ENCODE results near the gene RANBP1. TPM values are rescaled to one million over a fixed set of nuclear protein-coding genes. Genes with fewer than 3 reads are reported as not detected.

RANBP1 gene
- total RNA-seq, 4 donors from 2014 or later = 135 to 238 (median 176) TPM

DNA sequence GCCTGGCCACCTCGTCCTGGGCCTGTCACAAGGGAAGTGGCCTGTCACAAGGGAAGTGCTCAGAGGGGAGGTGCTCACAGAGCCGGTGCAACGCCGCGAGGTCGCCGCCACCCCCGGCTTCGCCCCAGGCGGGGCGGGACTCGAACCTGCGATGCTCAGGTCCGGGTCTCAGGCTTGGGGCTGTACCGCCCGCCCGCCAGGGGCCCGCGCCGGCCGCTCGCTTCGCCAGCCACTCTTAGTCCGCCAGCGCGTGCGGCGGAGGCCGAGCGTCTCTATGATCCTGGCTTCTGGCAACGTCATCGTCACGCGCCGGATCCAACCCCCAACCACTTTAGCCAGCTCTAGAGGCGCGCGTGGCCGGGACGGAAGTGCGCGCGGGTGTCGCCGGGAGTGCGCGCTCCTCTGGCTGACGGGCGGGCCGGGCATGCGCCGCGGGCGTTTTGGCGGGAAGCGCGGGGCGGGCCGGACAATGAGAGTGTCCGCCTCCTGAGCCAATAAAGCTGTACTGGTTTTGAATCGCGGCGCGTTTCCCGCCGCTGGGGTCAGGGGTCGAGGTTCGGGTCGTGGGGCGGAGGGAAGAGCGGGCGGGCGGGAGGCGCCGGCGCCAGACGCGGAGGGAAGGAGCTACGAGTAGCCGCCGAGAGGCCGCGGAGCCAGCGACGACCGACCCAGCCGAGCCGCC is 1.2 kb downstream of the RANBP1 start, which contains the start of gene TRMT2A:
Gene TRMT2A (minus strand): TSS at position 276 of the 682 bp plus-strand sequence. CDS start 320 bp downstream, outside the sequence.
- Histone ChIP-seq H3K4me3 (peak within 1 kb of the TSS; percentile 84 to 98 (median 96)), H3K27me3 (no peaks in the 10 kb centered on the region), H3K4me1 (peaks cover 0 to 85% (median 29%) of the 10 kb centered on the region in 4 donors), H3K36me3 (peaks cover 0 to 71% (median 5%) of the 10 kb centered on the region in 3 donors), H3K9me3 (no peaks in the 10 kb centered on the region), H3K27ac (peak within 1 kb of the TSS; percentile 86 to 94 (median 92))
- DNase-seq (ENCODE audit: low spot score in 2 of 2) = peak; percentile 98
- 0 to 1% methylated on average over 9 to 74 of the region's 88 CpGs for WGBS, 2 donors
- TF ChIP-seq EP300 (IDR thresholded peaks at IDR 0.05) = peak; percentile 34 to 89
- TF ChIP-seq POLR2A (IDR thresholded peaks at IDR 0.05) = peak in 1 of 2 donors; percentile 34
- TF ChIP-seq, protein P1, sequence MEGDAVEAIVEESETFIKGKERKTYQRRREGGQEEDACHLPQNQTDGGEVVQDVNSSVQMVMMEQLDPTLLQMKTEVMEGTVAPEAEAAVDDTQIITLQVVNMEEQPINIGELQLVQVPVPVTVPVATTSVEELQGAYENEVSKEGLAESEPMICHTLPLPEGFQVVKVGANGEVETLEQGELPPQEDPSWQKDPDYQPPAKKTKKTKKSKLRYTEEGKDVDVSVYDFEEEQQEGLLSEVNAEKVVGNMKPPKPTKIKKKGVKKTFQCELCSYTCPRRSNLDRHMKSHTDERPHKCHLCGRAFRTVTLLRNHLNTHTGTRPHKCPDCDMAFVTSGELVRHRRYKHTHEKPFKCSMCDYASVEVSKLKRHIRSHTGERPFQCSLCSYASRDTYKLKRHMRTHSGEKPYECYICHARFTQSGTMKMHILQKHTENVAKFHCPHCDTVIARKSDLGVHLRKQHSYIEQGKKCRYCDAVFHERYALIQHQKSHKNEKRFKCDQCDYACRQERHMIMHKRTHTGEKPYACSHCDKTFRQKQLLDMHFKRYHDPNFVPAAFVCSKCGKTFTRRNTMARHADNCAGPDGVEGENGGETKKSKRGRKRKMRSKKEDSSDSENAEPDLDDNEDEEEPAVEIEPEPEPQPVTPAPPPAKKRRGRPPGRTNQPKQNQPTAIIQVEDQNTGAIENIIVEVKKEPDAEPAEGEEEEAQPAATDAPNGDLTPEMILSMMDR (IDR thresholded peaks at IDR 0.05) = peak in 3 of 5 experiments; percentile 3 to 59 (median 37)

DNA sequence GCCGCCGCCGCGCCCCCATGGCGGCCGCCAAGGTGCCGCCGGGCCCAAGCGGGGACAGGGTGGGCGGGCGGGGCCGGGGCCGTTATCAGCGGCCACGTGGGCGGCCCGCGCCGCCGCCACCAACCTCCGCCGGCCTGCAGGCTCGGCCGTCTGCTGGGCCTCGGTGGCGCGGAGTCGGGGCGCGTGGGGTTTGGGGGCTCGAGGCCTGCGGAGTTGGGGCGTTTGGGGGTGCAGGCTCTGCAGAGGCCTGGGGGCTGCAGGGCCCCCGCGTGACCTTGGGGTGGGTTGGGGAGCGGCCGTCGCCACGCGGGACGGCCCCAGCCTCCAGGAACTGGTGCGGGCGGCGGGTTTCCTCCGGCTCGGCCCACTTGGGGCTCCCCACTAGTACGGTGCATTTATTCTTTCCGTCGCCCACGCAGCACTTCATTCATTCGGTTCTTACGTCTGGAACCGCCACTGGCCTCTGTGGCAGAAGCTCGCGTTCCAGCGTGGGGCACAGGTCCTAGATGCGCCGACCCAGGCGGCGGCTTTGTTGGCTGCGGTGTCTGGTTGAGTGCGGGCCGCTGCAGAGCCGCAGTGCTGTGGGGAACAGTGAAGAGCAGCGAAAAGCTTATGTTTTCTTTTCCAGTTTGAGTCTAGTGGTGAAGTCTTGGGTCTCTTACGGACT is 1.9 kb downstream of the RANBP1 start:
- DNase-seq (ENCODE audit: low spot score in 2 of 2) = no peak
- Histone ChIP-seq H3K4me1 (peaks cover 0 to 82% (median 24%) of the 10 kb centered on the region in 4 donors), H3K4me3 (peak overlapping the region; percentile 84 to 98 (median 96)), H3K27me3 (no peaks in the 10 kb centered on the region), H3K9me3 (no peaks in the 10 kb centered on the region), H3K27ac (peak overlapping the region; percentile 6 to 92 (median 80)), H3K36me3 (peaks cover 0 to 68% (median 5%) of the 10 kb centered on the region in 3 donors)
- TF ChIP-seq, protein P1 (IDR thresholded peaks at IDR 0.05) = no peak
- no peak for TF ChIP-seq EP300 (IDR thresholded peaks at IDR 0.05)
- TF ChIP-seq POLR2A (IDR thresholded peaks at IDR 0.05) = no peak
- 0 to 2% methylated on average over 19 to 42 of the region's 66 CpGs for WGBS, 2 donors

DNA sequence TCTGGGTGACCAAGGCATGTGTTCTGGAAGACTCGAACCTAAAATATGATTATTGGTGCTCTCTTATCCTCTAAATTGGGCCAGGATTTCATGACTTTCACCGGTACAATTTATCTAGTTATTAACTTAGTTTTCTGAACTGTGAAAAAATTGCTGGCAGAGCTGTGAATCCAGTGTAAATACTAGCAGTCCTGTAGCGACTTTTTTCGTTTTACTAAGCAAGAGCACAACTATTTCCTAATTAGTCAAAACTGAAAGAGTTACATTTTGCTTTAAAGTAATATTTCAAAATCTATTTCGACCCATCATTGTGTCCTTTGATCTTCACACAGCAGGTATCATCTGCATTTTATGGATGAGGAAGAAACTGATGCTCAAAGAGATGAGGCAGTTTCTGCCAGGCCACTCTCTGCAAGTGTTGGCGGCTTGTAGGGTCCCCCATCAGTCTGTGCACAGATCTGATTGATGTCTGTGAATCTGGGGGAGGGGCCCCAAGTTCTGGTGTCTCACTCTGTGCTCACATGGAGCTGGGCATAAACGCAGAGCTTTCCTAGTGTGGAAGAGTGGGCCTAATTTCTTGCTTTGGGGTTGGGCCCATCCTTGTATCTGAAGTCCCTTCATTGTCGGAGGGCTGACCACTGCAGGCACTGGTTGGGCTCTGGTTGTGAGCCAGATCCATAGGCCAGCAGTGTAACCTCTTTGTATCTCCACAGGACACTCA is 2.6 kb downstream of the RANBP1 start:
- 8 to 11% methylated on average over 8 of the region's 8 CpGs for WGBS, 2 donors
- Histone ChIP-seq H3K9me3 (no peaks in the 10 kb centered on the region), H3K27ac (peak overlapping the region in 3 of 4 donors; percentile 67 to 92 (median 92)), H3K4me3 (peak overlapping the region; percentile 84 to 98 (median 96)), H3K4me1 (peaks cover 0 to 78% (median 24%) of the 10 kb centered on the region in 4 donors), H3K27me3 (no peaks in the 10 kb centered on the region), H3K36me3 (peaks cover 0 to 61% (median under 1%) of the 10 kb centered on the region in 3 donors)
- no peak for DNase-seq (ENCODE audit: low spot score in 2 of 2)
- TF ChIP-seq, protein P1 (IDR thresholded peaks at IDR 0.05) = no peak
- TF ChIP-seq POLR2A (IDR thresholded peaks at IDR 0.05) (no peak), EP300 (IDR thresholded peaks at IDR 0.05) (no peak)

DNA sequence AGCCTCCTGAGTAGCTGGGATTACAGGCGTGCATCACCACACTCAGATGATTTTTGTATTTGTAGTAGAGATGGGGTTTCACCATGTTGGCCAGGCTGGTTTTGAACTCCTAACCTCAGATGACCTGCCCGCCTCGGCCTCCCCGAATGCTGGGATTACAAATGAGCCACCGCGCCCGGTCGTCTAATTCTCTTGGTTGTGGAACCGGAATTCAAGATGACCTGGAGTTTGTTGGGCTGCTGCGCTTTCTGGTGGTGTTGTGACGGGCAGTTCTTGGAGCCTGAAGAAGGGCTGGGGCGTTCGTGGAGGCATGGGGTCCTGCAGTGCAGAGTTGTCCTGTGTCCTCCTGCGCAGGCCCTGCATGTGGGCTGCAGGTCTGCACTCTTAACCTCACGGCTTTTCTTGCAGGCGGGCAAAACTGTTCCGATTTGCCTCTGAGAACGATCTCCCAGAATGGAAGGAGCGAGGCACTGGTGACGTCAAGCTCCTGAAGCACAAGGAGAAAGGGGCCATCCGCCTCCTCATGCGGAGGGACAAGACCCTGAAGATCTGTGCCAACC is 6.0 kb downstream of the RANBP1 start:
- Histone ChIP-seq H3K36me3 (peaks cover 0 to 69% (median 12%) of the 10 kb centered on the region in 3 donors), H3K27me3 (no peaks in the 10 kb centered on the region), H3K9me3 (no peaks in the 10 kb centered on the region), H3K27ac (no peak overlapping the region), H3K4me3 (no peak overlapping the region), H3K4me1 (peaks cover 0 to 53% (median 13%) of the 10 kb centered on the region in 4 donors)
- DNase-seq (ENCODE audit: low spot score in 2 of 2) = no peak
- 88 to 91% methylated on average over 21 of the region's 22 CpGs for WGBS, 2 donors
- TF ChIP-seq POLR2A (IDR thresholded peaks at IDR 0.05) = no peak

Data from tibial nerve (tissue), 4 donors.